ENCODE results near the gene LITAF. TPM values are rescaled to one million over a fixed set of nuclear protein-coding genes. Genes with fewer than 3 reads are reported as not detected.
A peak's percentile ranks its signal among the peaks of the same experiment; 100 is the strongest.
"Not testable (repeated sequence)": the region's sequence is repeated elsewhere in the genome, so short reads cannot be mapped to it uniquely, and the experiment has no call there.

The LITAF gene
- total and polyA plus RNA-seq, 7 experiments from 2014 or later, result 126 to 563 (median 264) TPM

DNA sequence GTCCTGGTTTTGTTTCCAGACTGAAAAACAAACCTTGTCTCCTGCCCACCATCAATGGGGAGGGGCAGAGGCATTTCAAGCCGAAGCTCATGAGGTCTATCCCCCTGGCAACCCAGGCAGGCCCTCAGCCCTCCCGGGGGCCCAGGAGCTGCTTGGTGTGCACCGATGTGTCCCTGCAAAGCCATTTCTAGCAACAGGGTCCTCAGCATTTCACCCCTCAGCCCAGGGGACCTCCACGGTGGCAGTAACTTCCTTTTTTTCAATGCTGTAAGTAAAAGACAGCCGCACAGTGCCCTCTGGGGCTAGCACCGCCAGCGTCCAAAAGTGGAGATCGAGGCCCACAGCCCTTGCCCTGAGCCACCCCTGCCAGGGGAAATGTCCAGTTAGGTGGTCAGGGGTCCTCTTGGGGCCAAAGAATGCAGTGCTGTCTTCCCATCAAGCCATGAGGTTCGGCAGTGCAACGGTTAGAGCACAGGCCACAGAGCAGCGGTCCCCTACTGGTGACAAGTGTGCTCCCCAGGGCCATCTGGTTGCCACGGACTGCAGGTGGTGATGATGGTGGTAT, 79.9 kb downstream of the LITAF start:
- no peaks in the 10 kb centered on the region for H3K27me3 Mint-ChIP-seq
- ATAC-seq (peak; percentile 50), DNase-seq (no peak)
- H3K9me3 ChIP-seq (ENCODE audit: control insufficient read depth in 2 of 3, low read length in 3 of 3), result no peaks in the 10 kb centered on the region
- H3K4me1 Mint-ChIP-seq, result no peaks in the 10 kb centered on the region
- no peaks in the 10 kb centered on the region for H3K27me3 ChIP-seq (ENCODE audit: control insufficient read depth in 2 of 2, insufficient read depth in 2 of 2, low read length in 2 of 2)
- no peaks in the 10 kb centered on the region for H3K36me3 ChIP-seq (ENCODE audit: control insufficient read depth in 2 of 3, insufficient read depth in 3 of 3, low read length in 3 of 3)
- H3K4me3 Mint-ChIP-seq, result no peak overlapping the region
- no peaks in the 10 kb centered on the region for H3K4me1 ChIP-seq (ENCODE audit: control insufficient read depth in 2 of 2, insufficient read depth in 2 of 2, low read length in 2 of 2)
- no peaks in the 10 kb centered on the region for H3K36me3 Mint-ChIP-seq
- no peaks in the 10 kb centered on the region for H3K9me3 Mint-ChIP-seq
- ChIA-PET CTCF (no interaction called here), POLR2A (no interaction called here)
- H3K27ac Mint-ChIP-seq, result peak overlapping the region in 1 of 9 donors; percentile 41
- H3K27ac ChIP-seq (ENCODE audit: low read depth, low read length), result no peak overlapping the region
- no peak overlapping the region for H3K4me3 ChIP-seq (ENCODE audit: low read length)
- intact Hi-C loops (cut with micrococcal nuclease), result no loop called here

DNA sequence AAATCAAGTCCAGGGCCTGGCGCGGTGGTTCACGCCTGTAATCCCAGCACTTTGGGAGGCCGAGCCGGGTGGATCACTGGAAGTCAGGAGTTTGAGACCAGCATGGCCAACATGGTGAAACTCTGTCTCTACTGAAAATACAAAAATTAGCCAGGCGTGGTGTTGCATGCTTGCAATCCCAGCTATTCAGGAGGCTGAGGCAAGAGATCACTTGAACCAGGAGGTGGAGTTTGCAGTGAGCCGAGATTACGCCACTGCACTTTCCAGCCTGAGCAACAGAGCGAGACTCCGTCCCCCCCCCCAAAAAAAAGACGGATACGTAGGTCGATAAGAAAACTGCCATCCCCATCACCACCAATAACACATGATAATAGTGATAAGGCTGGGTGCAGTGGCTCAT, 82.5 kb downstream of the LITAF start:
- intact Hi-C loops (cut with micrococcal nuclease), result not testable (repeated sequence)

DNA sequence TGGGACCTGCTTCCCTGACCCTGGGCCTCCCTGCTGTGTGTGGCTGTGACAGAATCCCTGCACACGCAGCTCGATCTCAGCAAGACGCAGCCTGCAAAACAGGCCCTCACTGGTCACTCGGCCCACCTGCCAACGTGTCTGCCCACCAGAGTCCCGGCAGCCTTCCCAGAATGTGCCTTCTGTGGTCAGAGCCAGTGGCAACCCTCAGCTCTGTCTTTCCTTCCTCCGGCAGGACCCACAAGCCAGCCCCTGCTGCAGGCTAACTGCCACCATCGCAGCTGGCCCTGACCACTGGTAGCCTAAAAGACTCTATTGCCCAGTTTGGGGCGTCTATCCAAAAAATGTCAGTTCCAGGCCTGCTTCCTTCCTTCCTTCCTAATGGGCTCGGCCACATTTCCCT, 83.2 kb downstream of the LITAF start:
- no peaks in the 10 kb centered on the region for H3K36me3 Mint-ChIP-seq
- DNase-seq, result no peak
- no peaks in the 10 kb centered on the region for H3K9me3 ChIP-seq (ENCODE audit: control insufficient read depth in 2 of 3, low read length in 3 of 3)
- ChIA-PET POLR2A (no interaction called here), CTCF (no interaction called here)
- intact Hi-C loops (cut with micrococcal nuclease), result no loop called here
- no peak overlapping the region for H3K27ac ChIP-seq (ENCODE audit: low read depth, low read length)
- H3K9me3 Mint-ChIP-seq, result no peaks in the 10 kb centered on the region
- no peak overlapping the region for H3K4me3 ChIP-seq (ENCODE audit: low read length)
- H3K27me3 Mint-ChIP-seq, result no peaks in the 10 kb centered on the region
- peaks cover 0 to 8% (median 3%) of the 10 kb centered on the region in 7 donors for H3K4me1 Mint-ChIP-seq
- peak overlapping the region in 1 of 9 donors; percentile 74 for H3K27ac Mint-ChIP-seq
- H3K4me3 Mint-ChIP-seq, result no peak overlapping the region
- no peaks in the 10 kb centered on the region for H3K27me3 ChIP-seq (ENCODE audit: control insufficient read depth in 2 of 2, insufficient read depth in 2 of 2, low read length in 2 of 2)
- no peaks in the 10 kb centered on the region for H3K4me1 ChIP-seq (ENCODE audit: control insufficient read depth in 2 of 2, insufficient read depth in 2 of 2, low read length in 2 of 2)
- no peaks in the 10 kb centered on the region for H3K36me3 ChIP-seq (ENCODE audit: control insufficient read depth in 2 of 3, insufficient read depth in 3 of 3, low read length in 3 of 3)
- ATAC-seq, result no peak

More for the DNA sequence above, 82.5 kb downstream of the LITAF start:
- H3K36me3 ChIP-seq (ENCODE audit: control insufficient read depth in 2 of 3, insufficient read depth in 3 of 3, low read length in 3 of 3); DNase-seq; H3K9me3 ChIP-seq (ENCODE audit: control insufficient read depth in 2 of 3, low read length in 3 of 3); H3K4me3 ChIP-seq (ENCODE audit: low read length); H3K9me3 Mint-ChIP-seq; POLR2A ChIA-PET; H3K4me1 ChIP-seq (ENCODE audit: control insufficient read depth in 2 of 2, insufficient read depth in 2 of 2, low read length in 2 of 2); H3K27me3 ChIP-seq (ENCODE audit: control insufficient read depth in 2 of 2, insufficient read depth in 2 of 2, low read length in 2 of 2); H3K4me1 Mint-ChIP-seq; H3K27ac Mint-ChIP-seq; ATAC-seq; H3K4me3 Mint-ChIP-seq; H3K27me3 Mint-ChIP-seq; H3K36me3 Mint-ChIP-seq; H3K27ac ChIP-seq (ENCODE audit: low read depth, low read length): not testable (repeated sequence)
- CTCF ChIA-PET, result interaction anchor here (0.9 kb wide), 1 partner anchor 27 kb away, joined by 3 read pairs; no protein-coding TSS in a partner anchor

GRCh38 chr16:11502239-11502638, 84.5 kb downstream of the LITAF start:
- intact Hi-C loops (cut with micrococcal nuclease), result no loop called here
- Mint-ChIP-seq H3K4me3 (no peak overlapping the region), H3K9me3 (no peaks in the 10 kb centered on the region), H3K27me3 (no peaks in the 10 kb centered on the region), H3K4me1 (peaks cover 4 to 19% (median 12%) of the 10 kb centered on the region in 7 donors), H3K27ac (no peak overlapping the region), H3K36me3 (no peaks in the 10 kb centered on the region)
- DNase-seq, result no peak
- Histone ChIP-seq H3K9me3 (ENCODE audit: control insufficient read depth in 2 of 3, low read length in 3 of 3) (no peaks in the 10 kb centered on the region), H3K27me3 (ENCODE audit: control insufficient read depth in 2 of 2, insufficient read depth in 2 of 2, low read length in 2 of 2) (no peaks in the 10 kb centered on the region), H3K4me1 (ENCODE audit: control insufficient read depth in 2 of 2, insufficient read depth in 2 of 2, low read length in 2 of 2) (peaks cover 0 to 9% of the 10 kb centered on the region in 2 donors), H3K4me3 (ENCODE audit: low read length) (no peak overlapping the region), H3K27ac (ENCODE audit: low read depth, low read length) (no peak overlapping the region), H3K36me3 (ENCODE audit: control insufficient read depth in 2 of 3, insufficient read depth in 3 of 3, low read length in 3 of 3) (no peaks in the 10 kb centered on the region)
- POLR2A ChIA-PET, result no interaction called here
- CTCF ChIA-PET, result interaction anchor here (1.8 kb wide), 1 partner anchor 65 kb away, joined by 3 read pairs; no protein-coding TSS in a partner anchor
- no peak for ATAC-seq

- H3K27ac ChIP-seq (ENCODE audit: low read depth, low read length), result no peak overlapping the region
- peaks cover 0 to 12% of the 10 kb centered on the region in 2 donors for H3K4me1 ChIP-seq (ENCODE audit: control insufficient read depth in 2 of 2, insufficient read depth in 2 of 2, low read length in 2 of 2)
- H3K4me3 ChIP-seq (ENCODE audit: low read length), result no peak overlapping the region
- Mint-ChIP-seq H3K9me3 (no peaks in the 10 kb centered on the region), H3K4me3 (no peak overlapping the region), H3K36me3 (no peaks in the 10 kb centered on the region), H3K27ac (no peak overlapping the region), H3K27me3 (no peaks in the 10 kb centered on the region), H3K4me1 (peaks cover 8 to 25% (median 18%) of the 10 kb centered on the region in 7 donors)
- POLR2A ChIA-PET, result no interaction called here
- intact Hi-C loops (cut with micrococcal nuclease), result no loop called here
- no peaks in the 10 kb centered on the region for H3K27me3 ChIP-seq (ENCODE audit: control insufficient read depth in 2 of 2, insufficient read depth in 2 of 2, low read length in 2 of 2)
- no peaks in the 10 kb centered on the region for H3K9me3 ChIP-seq (ENCODE audit: control insufficient read depth in 2 of 3, low read length in 3 of 3)
- no peak for ATAC-seq
- no peaks in the 10 kb centered on the region for H3K36me3 ChIP-seq (ENCODE audit: control insufficient read depth in 2 of 3, insufficient read depth in 3 of 3, low read length in 3 of 3)
- no peak for DNase-seq
- CTCF ChIA-PET, result interaction anchor here (1.8 kb wide), 1 partner anchor 64 kb away, joined by 3 read pairs; no protein-coding TSS in a partner anchor
Measured at GRCh38 chr16:11501632-11502031, 85.1 kb downstream of the LITAF start.

GRCh38 chr16:11500700-11501346, 85.9 kb downstream of the LITAF start:
- H3K27me3 Mint-ChIP-seq, result no peaks in the 10 kb centered on the region
- no peak overlapping the region for H3K27ac Mint-ChIP-seq
- no peaks in the 10 kb centered on the region for H3K36me3 Mint-ChIP-seq
- peaks cover 10 to 33% (median 23%) of the 10 kb centered on the region in 7 donors for H3K4me1 Mint-ChIP-seq
- H3K4me3 Mint-ChIP-seq, result no peak overlapping the region
- no peaks in the 10 kb centered on the region for H3K9me3 Mint-ChIP-seq
- intact Hi-C loops (cut with micrococcal nuclease), result no loop called here
- ChIA-PET POLR2A (no interaction called here), CTCF (interaction anchor here (1.8 kb wide), 1 partner anchor 63 kb away, joined by 3 read pairs; no protein-coding TSS in a partner anchor)
- H3K27ac ChIP-seq (ENCODE audit: low read depth, low read length), result no peak overlapping the region
- H3K27me3 ChIP-seq (ENCODE audit: control insufficient read depth in 2 of 2, insufficient read depth in 2 of 2, low read length in 2 of 2), result no peaks in the 10 kb centered on the region
- DNase-seq (no peak), ATAC-seq (no peak)
- H3K9me3 ChIP-seq (ENCODE audit: control insufficient read depth in 2 of 3, low read length in 3 of 3), result no peaks in the 10 kb centered on the region
- H3K4me3 ChIP-seq (ENCODE audit: low read length), result no peak overlapping the region
- H3K4me1 ChIP-seq (ENCODE audit: control insufficient read depth in 2 of 2, insufficient read depth in 2 of 2, low read length in 2 of 2), result peaks cover 0 to 12% of the 10 kb centered on the region in 2 donors
- no peaks in the 10 kb centered on the region for H3K36me3 ChIP-seq (ENCODE audit: control insufficient read depth in 2 of 3, insufficient read depth in 3 of 3, low read length in 3 of 3)
